ENCODE measurements around the gene FEZF1.

FEZF1 gene

DNA sequence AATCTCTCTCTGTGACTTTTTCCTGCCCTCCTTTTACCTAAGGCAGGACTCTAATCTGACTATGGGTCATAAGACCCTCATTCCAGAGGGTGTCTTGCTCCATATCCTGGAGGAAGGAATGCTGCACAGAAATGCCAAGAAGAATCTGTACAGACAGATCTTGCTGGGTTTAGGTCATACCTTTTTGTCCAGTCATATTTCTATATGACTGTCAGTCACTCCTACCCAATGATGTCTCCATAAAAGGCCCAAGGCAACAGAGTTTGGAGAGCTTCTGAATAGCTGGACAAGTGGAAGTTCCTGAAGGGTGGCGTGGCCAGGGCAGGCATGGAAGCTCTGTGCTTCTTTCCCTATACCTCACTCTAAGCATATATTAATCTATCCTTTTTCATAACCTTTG lies 47.5 kb downstream of the FEZF1 start:
- no peak for DNase-seq (ENCODE audit: low read depth in 1 of 2, low spot score in 1 of 2)
- H3K27ac ChIP-seq (replicated peaks), result no peak overlapping the region
- H3K4me3 ChIP-seq (replicated peaks; ENCODE audit: insufficient read depth, low read length), result no peak overlapping the region
- TF ChIP-seq REST (IDR thresholded peaks at IDR 0.05; ENCODE audit: insufficient replicate concordance, low read depth) (no peak), SPI1 (IDR thresholded peaks at IDR 0.05; ENCODE audit: borderline replicate concordance, low read depth) (no peak)
- H3K27me3 ChIP-seq (ENCODE audit: insufficient read depth, poor library complexity, severe bottlenecking), result no peaks in the 10 kb centered on the region

- no peak overlapping the region for H3K27ac ChIP-seq (replicated peaks)
- H3K27me3 ChIP-seq (ENCODE audit: insufficient read depth, poor library complexity, severe bottlenecking), result no peaks in the 10 kb centered on the region
- TF ChIP-seq POLR2AphosphoS5 (IDR thresholded peaks at IDR 0.05; ENCODE audit: low read depth) (no peak), GABPA (IDR thresholded peaks at IDR 0.05; ENCODE audit: low read depth) (no peak), REST (IDR thresholded peaks at IDR 0.05; ENCODE audit: insufficient replicate concordance, low read depth) (no peak), SPI1 (IDR thresholded peaks at IDR 0.05; ENCODE audit: borderline replicate concordance, low read depth) (no peak)
- TF ChIP-seq, protein P1, sequence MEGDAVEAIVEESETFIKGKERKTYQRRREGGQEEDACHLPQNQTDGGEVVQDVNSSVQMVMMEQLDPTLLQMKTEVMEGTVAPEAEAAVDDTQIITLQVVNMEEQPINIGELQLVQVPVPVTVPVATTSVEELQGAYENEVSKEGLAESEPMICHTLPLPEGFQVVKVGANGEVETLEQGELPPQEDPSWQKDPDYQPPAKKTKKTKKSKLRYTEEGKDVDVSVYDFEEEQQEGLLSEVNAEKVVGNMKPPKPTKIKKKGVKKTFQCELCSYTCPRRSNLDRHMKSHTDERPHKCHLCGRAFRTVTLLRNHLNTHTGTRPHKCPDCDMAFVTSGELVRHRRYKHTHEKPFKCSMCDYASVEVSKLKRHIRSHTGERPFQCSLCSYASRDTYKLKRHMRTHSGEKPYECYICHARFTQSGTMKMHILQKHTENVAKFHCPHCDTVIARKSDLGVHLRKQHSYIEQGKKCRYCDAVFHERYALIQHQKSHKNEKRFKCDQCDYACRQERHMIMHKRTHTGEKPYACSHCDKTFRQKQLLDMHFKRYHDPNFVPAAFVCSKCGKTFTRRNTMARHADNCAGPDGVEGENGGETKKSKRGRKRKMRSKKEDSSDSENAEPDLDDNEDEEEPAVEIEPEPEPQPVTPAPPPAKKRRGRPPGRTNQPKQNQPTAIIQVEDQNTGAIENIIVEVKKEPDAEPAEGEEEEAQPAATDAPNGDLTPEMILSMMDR (IDR thresholded peaks at IDR 0.05; ENCODE audit: insufficient read depth, low read length), result no peak
- H3K4me3 ChIP-seq (replicated peaks; ENCODE audit: insufficient read depth, low read length), result no peak overlapping the region
- no peak for DNase-seq (ENCODE audit: low read depth in 1 of 2, low spot score in 1 of 2)
These were observed 48.5 kb downstream of the FEZF1 start for GRCh38 chr7:122256046-122256445.

DNA sequence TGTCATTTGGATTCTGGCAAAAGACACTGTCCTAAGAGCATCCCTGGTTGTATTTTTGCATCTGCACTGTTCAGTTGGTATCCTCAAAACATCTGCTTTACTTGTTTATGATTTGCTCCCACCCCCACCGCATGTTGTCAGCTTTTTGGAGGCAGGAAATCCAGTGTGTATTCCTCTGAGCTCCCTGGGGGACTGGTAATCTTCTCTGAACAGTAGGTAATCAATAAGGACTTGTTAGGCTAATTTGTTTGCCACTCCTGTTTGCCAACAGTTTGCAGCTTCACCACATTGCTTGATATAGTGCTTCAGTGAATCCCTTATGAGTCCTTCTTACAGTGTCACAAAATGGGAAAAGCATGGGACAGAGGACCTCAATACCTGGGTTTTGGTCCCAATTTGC lies 49.1 kb downstream of the FEZF1 start:
- no peak for TF ChIP-seq REST (IDR thresholded peaks at IDR 0.05; ENCODE audit: insufficient replicate concordance, low read depth)
- TF ChIP-seq SPI1 (IDR thresholded peaks at IDR 0.05; ENCODE audit: borderline replicate concordance, low read depth), result no peak
- no peak for TF ChIP-seq GABPA (IDR thresholded peaks at IDR 0.05; ENCODE audit: low read depth)
- TF ChIP-seq POLR2AphosphoS5 (IDR thresholded peaks at IDR 0.05; ENCODE audit: low read depth), result no peak
- Histone ChIP-seq H3K27me3 (ENCODE audit: insufficient read depth, poor library complexity, severe bottlenecking) (no peaks in the 10 kb centered on the region), H3K27ac (replicated peaks) (no peak overlapping the region), H3K4me3 (replicated peaks; ENCODE audit: insufficient read depth, low read length) (no peak overlapping the region)
- DNase-seq (ENCODE audit: low read depth in 1 of 2, low spot score in 1 of 2), result no peak
